ENCODE measurements around the gene TMEM120B. TPM values are rescaled to one million over a fixed set of nuclear protein-coding genes. Genes with fewer than 3 reads are reported as not detected.

TMEM120B gene
- total and polyA plus RNA-seq, 2 of the 13 experiments (the other 11 are each of a cell fraction or from before 2014, with no cell fraction given), result 7.1 to 12.9 TPM

DNA sequence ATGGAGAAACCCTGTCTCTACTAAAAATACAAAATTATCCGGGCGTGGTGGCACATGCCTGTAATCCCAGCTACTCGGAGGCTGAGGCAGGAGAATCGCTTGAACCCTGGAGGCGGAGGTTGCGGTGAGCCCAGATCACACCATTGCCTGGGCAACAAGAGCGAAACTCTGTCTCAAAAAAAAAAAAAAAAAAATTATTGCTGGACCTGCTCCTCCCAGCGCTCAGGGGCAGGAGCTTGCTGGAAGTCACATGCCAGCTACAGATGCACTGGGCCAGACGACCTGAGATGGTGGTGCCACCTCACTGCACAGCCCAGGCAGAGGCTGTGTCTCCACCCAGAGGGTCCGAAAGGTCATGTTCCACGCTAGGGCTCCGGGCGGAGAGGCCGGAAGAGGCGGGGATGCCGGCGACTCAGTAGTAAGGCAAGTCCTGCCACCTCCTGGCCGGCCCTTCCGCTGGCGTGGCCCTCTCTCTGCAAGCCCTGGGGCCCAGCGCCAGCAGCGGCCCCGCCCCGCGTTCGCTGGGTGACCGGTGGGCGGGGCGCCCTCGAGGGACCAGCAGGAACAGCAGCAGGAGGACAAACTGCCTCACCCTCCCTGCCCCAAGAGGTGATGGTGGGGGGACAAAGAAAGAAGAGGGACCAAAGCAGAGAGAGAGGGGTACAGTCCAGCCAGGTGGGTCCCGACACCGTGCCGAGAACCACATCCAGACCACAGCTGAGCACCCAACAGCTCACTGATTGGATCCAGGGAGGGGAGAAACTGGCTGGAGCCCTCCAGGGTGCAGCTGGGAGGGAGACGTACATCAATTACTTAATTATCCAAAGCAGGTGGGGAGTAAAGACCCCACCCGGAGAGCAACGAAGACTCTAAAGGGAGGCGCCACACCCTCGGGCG lies 84.6 kb downstream of the TMEM120B start (continued):
- TF ChIP-seq HIVEP1 (CRISPR knock-in tag; IDR thresholded peaks at IDR 0.05) (peak; percentile 87), HES4 (CRISPR knock-in tag; IDR thresholded peaks at IDR 0.05; ENCODE audit: borderline replicate concordance) (no peak), MLLT10 (CRISPR knock-in tag; IDR thresholded peaks at IDR 0.05) (no peak), MXD4 (CRISPR knock-in tag; IDR thresholded peaks at IDR 0.05) (peak; percentile 52; the same call in 1 of the 2 replicates), ZNF792 (CRISPR knock-in tag; IDR thresholded peaks at IDR 0.05) (peak; percentile 78)

DNA sequence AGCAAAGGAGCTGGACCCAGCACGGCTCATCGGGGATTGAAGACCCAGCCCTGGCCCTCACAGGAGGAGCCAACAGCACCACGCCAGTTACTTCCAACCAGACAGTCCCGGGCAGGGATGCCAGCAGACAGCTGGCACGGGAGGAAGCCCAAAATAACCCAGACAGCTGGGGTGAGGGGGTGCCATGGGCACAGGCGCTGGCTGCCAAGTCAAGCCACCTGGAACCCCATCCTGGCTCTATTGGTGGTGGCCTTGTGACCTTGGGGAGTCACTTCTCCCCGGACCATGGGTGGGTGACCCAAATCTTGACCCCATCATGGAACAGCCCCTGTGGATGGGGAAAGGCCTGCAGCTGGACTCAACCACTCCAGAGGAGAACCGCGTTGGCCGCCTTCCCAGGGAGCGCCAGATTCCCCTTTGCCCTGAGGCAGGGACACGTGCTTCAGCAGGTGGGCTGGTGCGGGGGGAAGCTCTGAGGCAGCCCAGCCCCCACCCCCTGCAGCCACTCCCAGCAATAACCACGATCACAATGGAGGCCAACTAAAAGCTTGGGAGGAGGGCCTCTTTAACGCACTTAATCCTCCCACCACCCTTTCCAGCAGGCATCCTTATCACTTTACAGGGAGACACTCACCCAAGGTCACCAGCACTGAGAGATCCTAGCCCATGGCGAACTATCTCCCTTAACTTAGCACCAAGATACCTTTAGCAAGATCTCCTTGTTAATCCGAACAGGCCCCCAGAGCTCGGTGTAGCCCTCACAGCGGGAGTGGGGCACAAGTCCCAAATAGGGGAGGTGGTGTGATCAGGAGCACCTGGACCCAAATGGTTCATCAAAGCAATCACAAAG lies 85.6 kb downstream of the TMEM120B start:
- DNase-seq (ENCODE audit: low spot score), result no peak
- H3K9me3 ChIP-seq (ENCODE audit: low read length), result no peaks in the 10 kb centered on the region
- intact Hi-C loops (cut with micrococcal nuclease; ENCODE audit: unreplicated experiment) (no loop called here), in situ Hi-C loops (cut with HindIII; ENCODE audit: extremely low pct_ligation_motif_present, low pct_unique_long_range_greater_than_20kb) (no loop called here)
- H4K20me1 ChIP-seq (ENCODE audit: insufficient read depth, low read length), result no peaks in the 10 kb centered on the region
- no peak for ATAC-seq
- no peaks in the 10 kb centered on the region for H3K27me3 ChIP-seq (ENCODE audit: control insufficient read depth in 1 of 2, insufficient read depth in 2 of 2, low read length in 2 of 2)
- H3K4me2 ChIP-seq (ENCODE audit: low read depth, low read length), result peak overlapping the region; percentile 96
- WGBS (ENCODE audit: low lambda C conversion rate), result 28% methylated on average over 8 of the region's 19 CpGs
- peak overlapping the region; percentile 62 for H3K9ac ChIP-seq (ENCODE audit: insufficient read depth, low read depth, low read length)
- H3K27ac ChIP-seq (ENCODE audit: extremely low read length, insufficient read depth, low read length), result peak overlapping the region; percentile 99
- CTCF ChIA-PET (ENCODE audit: low intra/inter-chr PET ratio, low total read pairs), result interaction anchor here (1.7 kb wide), 1 partner anchor 14 kb away, joined by 9 read pairs; no protein-coding TSS in a partner anchor
- H3K4me1 ChIP-seq (ENCODE audit: insufficient read depth, low read length), result peaks cover 64% of the 10 kb centered on the region
- FAIRE-seq, result peak; percentile 59
- peaks cover 51% of the 10 kb centered on the region for H3K79me2 ChIP-seq (ENCODE audit: insufficient read depth, low read length)
- POLR2A ChIA-PET, result interaction anchor here (1.3 to 14.0 kb wide), 6 partner anchors 8 to 112 kb away, joined by 3 to 393 read pairs (median 6); partner anchors contain the start of genes PSMD9 and SETD1B
- no TSS peak for BruUV-seq (replicated peaks)
- H2AFZ ChIP-seq (ENCODE audit: low read length), result no peak overlapping the region
- H3K4me3 ChIP-seq (replicated peaks in 1 of 3; ENCODE audit: insufficient read depth in 1 of 3, low read depth in 2 of 3, low read length in 3 of 3), result peak overlapping the region; percentile 40 to 79 (median 71)
- H3K36me3 ChIP-seq (replicated peaks in 1 of 2; ENCODE audit: control insufficient read depth in 1 of 2, insufficient read depth in 2 of 2, low read length in 2 of 2), result no peaks in the 10 kb centered on the region; a peak in 1 of 5 replicates
- TF ChIP-seq HIVEP1 (CRISPR knock-in tag; IDR thresholded peaks at IDR 0.05), result peak; percentile 28; the same call in 1 of the 2 replicates
- TF ChIP-seq, protein P1, sequence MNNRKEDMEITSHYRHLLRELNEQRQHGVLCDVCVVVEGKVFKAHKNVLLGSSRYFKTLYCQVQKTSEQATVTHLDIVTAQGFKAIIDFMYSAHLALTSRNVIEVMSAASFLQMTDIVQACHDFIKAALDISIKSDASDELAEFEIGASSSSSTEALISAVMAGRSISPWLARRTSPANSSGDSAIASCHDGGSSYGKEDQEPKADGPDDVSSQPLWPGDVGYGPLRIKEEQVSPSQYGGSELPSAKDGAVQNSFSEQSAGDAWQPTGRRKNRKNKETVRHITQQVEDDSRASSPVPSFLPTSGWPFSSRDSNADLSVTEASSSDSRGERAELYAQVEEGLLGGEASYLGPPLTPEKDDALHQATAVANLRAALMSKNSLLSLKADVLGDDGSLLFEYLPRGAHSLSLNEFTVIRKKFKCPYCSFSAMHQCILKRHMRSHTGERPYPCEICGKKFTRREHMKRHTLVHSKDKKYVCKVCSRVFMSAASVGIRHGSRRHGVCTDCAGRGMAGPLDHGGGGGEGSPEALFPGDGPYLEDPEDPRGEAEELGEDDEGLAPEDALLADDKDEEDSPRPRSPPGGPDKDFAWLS (CRISPR knock-in tag; IDR thresholded peaks at IDR 0.05; ENCODE audit: borderline replicate concordance), result no peak
- TF ChIP-seq ZNF766 (CRISPR knock-in tag; IDR thresholded peaks at IDR 0.05; ENCODE audit: borderline replicate concordance), result no peak
- no peak for TF ChIP-seq PHB2 (IDR thresholded peaks at IDR 0.05; ENCODE audit: partially characterized antibody)
- peak; percentile 51; the same call in 1 of the 2 replicates for TF ChIP-seq ZBTB38 (CRISPR knock-in tag; IDR thresholded peaks at IDR 0.05)
- peak; percentile 21; the same call in 1 of the 2 replicates for TF ChIP-seq AHR (CRISPR knock-in tag; IDR thresholded peaks at IDR 0.05)
- 0 out of 2 replicates have a peak, but pooled peaks have one; percentile 21 for TF ChIP-seq ELF3 (CRISPR knock-in tag; IDR thresholded peaks at IDR 0.05)
- TF ChIP-seq, protein P2, sequence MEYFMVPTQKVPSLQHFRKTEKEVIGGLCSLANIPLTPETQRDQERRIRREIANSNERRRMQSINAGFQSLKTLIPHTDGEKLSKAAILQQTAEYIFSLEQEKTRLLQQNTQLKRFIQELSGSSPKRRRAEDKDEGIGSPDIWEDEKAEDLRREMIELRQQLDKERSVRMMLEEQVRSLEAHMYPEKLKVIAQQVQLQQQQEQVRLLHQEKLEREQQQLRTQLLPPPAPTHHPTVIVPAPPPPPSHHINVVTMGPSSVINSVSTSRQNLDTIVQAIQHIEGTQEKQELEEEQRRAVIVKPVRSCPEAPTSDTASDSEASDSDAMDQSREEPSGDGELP (IDR thresholded peaks at IDR 0.05; ENCODE audit: borderline replicate concordance, low read depth), result peak; percentile 39; the same call in 1 of the 2 replicates
- no peak for TF ChIP-seq CREB1 (IDR thresholded peaks at IDR 0.05)
- TF ChIP-seq CREB1 (CRISPR knock-in tag; IDR thresholded peaks at IDR 0.05), result no peak
- TF ChIP-seq SPEN (CRISPR knock-in tag; IDR thresholded peaks at IDR 0.05; ENCODE audit: low read depth), result no peak
- TF ChIP-seq ZNF329 (CRISPR knock-in tag; IDR thresholded peaks at IDR 0.05; ENCODE audit: low read depth), result no peak
